GM18502 (cell line): ENCODE data around the gene NFKBIE.

ENCODE experiments used
- ATAC-seq: cut with Tn5 transposase; IDR thresholded peaks from one replicate; pipeline ENCODE4 v1.9.1; 2021; ENCODE audit warnings: mild to moderate bottlenecking; ENCODE audit not compliant: unreplicated experiment, poor library complexity

Gene NFKBIE

GRCh38 chr6:44275271-44275748, 10.0 kb upstream of the NFKBIE start:
- no peak for ATAC-seq

DNA sequence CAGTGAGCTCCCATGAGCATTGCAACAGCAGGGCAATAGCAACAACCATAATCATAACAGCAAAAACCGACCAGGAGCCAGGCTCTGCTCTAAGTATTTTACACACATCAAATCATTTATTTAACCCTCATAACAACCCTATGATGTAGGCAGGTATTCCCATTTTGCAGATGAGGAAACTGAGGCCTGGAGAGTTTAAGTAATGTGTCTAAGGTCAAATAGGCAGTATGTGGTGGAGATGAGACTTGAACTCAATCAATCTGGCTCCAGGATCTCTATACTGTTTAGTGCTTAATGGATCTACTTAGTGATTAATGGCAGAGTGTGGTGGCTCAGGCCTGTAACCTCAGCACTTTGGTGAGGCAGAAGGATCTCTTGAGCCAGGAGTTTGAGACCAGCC, 8.3 kb upstream of the NFKBIE start:
- no peak for ATAC-seq

GRCh38 chr6:44272999-44273566, 7.7 kb upstream of the NFKBIE start:
- no peak for ATAC-seq

GRCh38 chr6:44272529-44272928, 7.2 kb upstream of the NFKBIE start:
- no peak for ATAC-seq

DNA sequence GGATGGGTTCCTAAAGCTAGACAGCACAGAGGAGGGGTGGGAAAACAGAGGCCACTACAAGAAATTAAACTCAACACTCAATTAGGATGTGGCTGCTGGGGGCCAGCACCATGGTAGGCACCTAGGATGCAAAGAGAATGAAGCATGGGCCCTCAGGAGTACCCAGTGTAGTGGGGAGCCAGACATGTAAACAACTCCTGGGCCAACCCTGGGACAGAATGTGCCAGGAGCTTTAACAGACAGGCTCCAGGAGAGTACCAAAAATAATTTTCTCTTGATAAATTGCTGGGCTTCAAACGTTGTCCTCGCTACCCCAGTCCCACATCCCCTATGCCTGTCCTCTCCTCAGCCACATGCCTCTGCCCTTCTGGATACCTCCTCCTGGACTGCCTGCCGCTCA, 6.6 kb upstream of the NFKBIE start:
- no peak for ATAC-seq

DNA sequence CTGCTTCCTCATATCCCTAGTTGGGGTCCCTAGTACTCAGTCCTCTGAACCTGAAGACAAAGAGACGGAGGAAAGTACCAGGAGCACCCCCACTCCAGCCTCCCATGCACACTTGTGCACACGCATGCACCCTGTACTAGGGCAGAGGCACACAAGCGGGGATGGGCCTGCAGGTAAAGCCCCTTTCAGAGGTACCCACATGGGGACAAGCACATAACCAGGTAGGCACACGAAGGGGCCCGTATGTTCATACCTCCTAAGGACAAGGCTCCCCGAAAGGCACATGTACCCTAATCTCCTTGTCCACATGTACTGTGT, 6.0 kb upstream of the NFKBIE start:
- ATAC-seq = no peak

- ATAC-seq = no peak
These were observed 5.4 kb upstream of the NFKBIE start for GRCh38 chr6:44270526-44271405.

GRCh38 chr6:44269921-44270525, 4.7 kb upstream of the NFKBIE start, which contains the start of gene TMEM151B:
TMEM151B (plus strand) TSS chr6:44270450; CDS start chr6:44270743, 293 bp downstream.
- no peak for ATAC-seq

- ATAC-seq = no peak
These were observed 4.0 kb upstream of the NFKBIE start for GRCh38 chr6:44269178-44269920.

DNA sequence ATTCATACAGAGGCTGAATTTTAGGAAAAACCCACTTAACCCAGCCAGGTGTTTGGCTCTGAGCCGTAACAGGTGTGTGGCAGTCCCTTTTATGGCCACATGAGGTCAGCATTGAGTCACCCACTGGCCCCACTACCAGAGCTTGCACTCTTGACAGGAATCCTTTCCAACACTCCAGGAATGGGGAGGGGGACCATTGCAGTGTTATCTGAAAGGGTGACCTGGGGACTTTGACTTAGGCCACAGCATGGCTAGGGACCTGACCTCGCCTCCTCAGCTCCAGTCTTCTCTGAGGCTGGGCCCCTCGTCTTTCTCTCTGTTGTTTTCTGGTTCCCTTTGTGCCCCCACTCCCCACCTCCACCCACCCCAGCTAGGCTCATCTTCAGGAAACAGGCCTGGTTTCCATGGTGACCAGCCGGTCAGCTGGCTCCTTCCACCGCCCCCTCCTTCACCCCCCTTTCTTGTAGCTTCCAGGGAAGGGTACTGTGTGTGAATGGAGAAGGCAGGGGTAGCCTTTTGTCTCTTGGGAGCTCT, 2.8 kb upstream of the NFKBIE start:
- no peak for ATAC-seq

DNA sequence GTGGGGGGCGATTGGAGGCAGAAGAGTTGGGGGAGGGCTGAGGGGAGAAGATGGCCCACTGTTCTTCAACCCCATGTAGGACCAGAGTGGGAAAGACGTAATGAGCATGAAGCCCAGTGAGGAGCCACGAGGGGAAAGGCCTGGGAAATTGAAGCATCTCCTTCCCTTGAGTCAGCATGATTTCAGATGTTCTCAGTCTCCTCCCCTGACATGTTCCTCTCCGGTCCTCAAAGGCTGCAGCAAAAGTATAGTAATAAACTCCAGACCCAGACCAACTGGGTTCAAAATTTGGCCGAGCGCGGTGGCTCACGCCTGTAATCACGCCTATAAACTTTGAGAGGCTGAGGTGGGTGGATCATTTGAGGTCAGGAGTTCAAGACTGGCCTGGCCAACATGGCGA, 1.9 kb upstream of the NFKBIE start:
- ATAC-seq = no peak

GRCh38 chr6:44266347-44266746, 996 bp upstream of the NFKBIE start:
- ATAC-seq = no peak

- ATAC-seq = no peak
These were observed 427 bp upstream of the NFKBIE start for GRCh38 chr6:44265722-44266233.

- peak; percentile 26 for ATAC-seq
These were observed 971 bp downstream of the NFKBIE start for GRCh38 chr6:44264154-44265006.

GRCh38 chr6:44263354-44264100, 1.8 kb downstream of the NFKBIE start:
- ATAC-seq = no peak

GRCh38 chr6:44262467-44263353, 2.6 kb downstream of the NFKBIE start:
- no peak for ATAC-seq

DNA sequence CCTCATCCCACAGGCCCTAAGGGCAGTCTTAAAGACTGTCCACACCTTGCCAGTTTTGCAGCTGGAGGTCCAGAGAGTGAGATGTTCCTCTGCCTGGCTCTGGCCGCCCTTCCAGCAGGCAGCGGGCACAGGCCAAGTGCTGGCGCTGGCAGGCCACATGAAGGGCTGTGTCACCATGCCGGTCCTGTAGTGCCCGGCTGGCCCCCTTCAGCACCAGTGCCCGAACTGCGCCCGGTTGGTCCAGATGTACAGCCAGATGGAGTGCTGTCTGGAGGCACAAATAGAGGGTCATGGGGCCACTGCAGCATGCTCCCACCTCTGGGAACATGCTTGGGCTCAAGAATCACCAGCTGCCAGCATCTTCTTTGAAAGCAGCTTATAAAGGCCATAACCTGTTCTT, 3.8 kb downstream of the NFKBIE start:
- ATAC-seq = no peak
